Measurements from ENCODE around the gene DTX1. TPM values are rescaled to one million over a fixed set of nuclear protein-coding genes. Genes with fewer than 3 reads are reported as not detected.

DTX1 gene
- total and polyA plus RNA-seq, 2 of the 8 experiments (the other 6 are each of a cell fraction or from before 2014, with no cell fraction given): 4.7 to 6.9 TPM

DNA sequence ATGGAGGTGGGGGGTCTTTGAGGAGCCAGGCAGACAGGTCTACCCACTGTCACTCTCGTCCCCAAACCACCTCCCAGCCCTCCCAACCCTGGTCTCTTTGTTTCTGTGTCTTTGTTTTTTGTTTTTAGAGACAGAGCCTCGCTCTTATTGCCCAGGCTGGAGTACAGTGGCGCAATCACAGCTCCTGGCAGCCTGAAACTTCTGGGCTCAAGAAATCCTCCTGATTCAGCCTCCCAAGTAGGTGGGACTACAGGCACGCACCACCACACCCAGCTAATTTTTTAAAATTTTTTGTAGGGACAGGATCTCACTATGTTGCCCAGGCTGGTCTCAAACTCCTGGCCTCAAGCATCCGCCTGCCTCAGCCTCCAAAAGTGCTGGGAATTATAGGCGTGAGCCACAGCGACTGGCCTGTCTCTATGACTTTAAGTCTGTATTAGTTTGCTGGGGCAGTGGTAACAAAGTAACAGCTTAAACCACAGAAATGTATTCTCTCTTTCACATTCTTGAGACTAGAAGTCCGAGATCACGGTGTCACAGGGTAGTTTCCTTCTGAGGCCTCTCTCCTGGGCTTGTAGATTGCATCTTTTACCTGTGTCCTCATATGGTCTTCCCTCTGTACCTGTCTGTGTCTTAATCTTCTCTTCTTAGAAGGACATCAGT lies 26.1 kb downstream of the DTX1 start:
- FAIRE-seq (no peak), DNase-seq (ENCODE audit: low read depth in 1 of 2, low spot score in 2 of 2) (no peak)
- Histone ChIP-seq H3K18ac (ENCODE audit: extremely low read depth, low read length) (no peak overlapping the region), H2AFZ (ENCODE audit: low read length) (no peak overlapping the region), H2BK12ac (ENCODE audit: low read depth, low read length) (no peak overlapping the region), H4K5ac (ENCODE audit: insufficient read length, low read depth, low read length) (no peak overlapping the region), H3K79me2 (ENCODE audit: control insufficient read depth in 1 of 2, insufficient read depth in 2 of 2, low read length in 2 of 2) (no peaks in the 10 kb centered on the region), H4K8ac (ENCODE audit: extremely low read depth, insufficient read depth, low read length) (no peak overlapping the region), H2BK120ac (replicated peaks; ENCODE audit: low read depth, low read length) (no peak overlapping the region), H3K56ac (replicated peaks; ENCODE audit: insufficient read length, low read depth, low read length) (no peak overlapping the region), H2BK20ac (ENCODE audit: low read length) (no peak overlapping the region), H3K79me1 (ENCODE audit: low read depth, low read length) (no peaks in the 10 kb centered on the region), H4K91ac (replicated peaks; ENCODE audit: insufficient read length, low read length) (no peak overlapping the region), H3K36me3 (ENCODE audit: control insufficient read depth in 2 of 4, insufficient read depth in 4 of 4, low read length in 3 of 4) (no peaks in the 10 kb centered on the region), H3K9ac (replicated peaks in 1 of 4; ENCODE audit: extremely low read depth in 1 of 4, low read depth in 3 of 4, low read length in 3 of 4) (no peak overlapping the region), H3K9me3 (ENCODE audit: insufficient read depth in 2 of 2, low read depth in 1 of 2, low read length in 1 of 2) (no peaks in the 10 kb centered on the region), H2AK5ac (ENCODE audit: low read depth, low read length) (no peak overlapping the region), H3K4me1 (replicated peaks in 1 of 4; ENCODE audit: control insufficient read depth in 3 of 4, insufficient read depth in 4 of 4, low read length in 3 of 4) (peaks cover 0 to 8% (median 7%) of the 10 kb centered on the region in 4 experiments; a peak in 5 of 7 replicates), H4K20me1 (replicated peaks in 1 of 2; ENCODE audit: control insufficient read depth in 1 of 2, insufficient read depth in 2 of 2, low read length in 2 of 2) (peaks cover 0 to 2% of the 10 kb centered on the region in 2 experiments), H3K14ac (ENCODE audit: insufficient read length) (no peak overlapping the region), H3K4me3 (ENCODE audit: extremely low read depth in 1 of 4, insufficient read depth in 2 of 4, low read depth in 3 of 4, low read length in 4 of 4) (no peak overlapping the region), H2BK5ac (ENCODE audit: low read depth, low read length) (no peak overlapping the region), H3K27me3 (replicated peaks in 1 of 4; ENCODE audit: control insufficient read depth in 3 of 4, extremely low read depth in 1 of 4, insufficient read depth in 3 of 4, low read length in 3 of 4) (peaks cover 9 to 13% (median 11%) of the 10 kb centered on the region in 4 experiments), H3K23ac (ENCODE audit: insufficient read length) (no peak overlapping the region), H3K27ac (ENCODE audit: low read depth, low read length) (no peak overlapping the region), H2BK15ac (ENCODE audit: low read length) (no peak overlapping the region), H3K23me2 (ENCODE audit: low read depth, low read length) (peaks cover under 1% of the 10 kb centered on the region; the same call in 1 of the 2 replicates), H3K4me2 (ENCODE audit: insufficient read depth in 1 of 2, low read depth in 2 of 2, low read length in 2 of 2) (no peak overlapping the region), H3K4ac (replicated peaks; ENCODE audit: insufficient read length, low read depth, low read length) (no peak overlapping the region)
- CTCF ChIA-PET (ENCODE audit: partially characterized antibody): interaction anchor here (0.6 to 2.4 kb wide), 4 partner anchors 10 to 32 kb away, joined by 3 to 11 read pairs (median 6); no protein-coding TSS in a partner anchor
- POLR2A ChIA-PET (ENCODE audit: partially characterized antibody): interaction anchor here (1.3 kb wide), 1 partner anchor 15 kb away, joined by 6 read pairs; no protein-coding TSS in a partner anchor
- WGBS, 2 experiments (ENCODE audit: extremely low coverage in 1 of 2, insufficient coverage in 1 of 2, insufficient read length in 1 of 2, insufficient replicate concordance in 2 of 2, low coverage in 1 of 2, low lambda C conversion rate in 2 of 2, missing lambda C conversion rate in 1 of 2): 87% methylated on average over 9 of the region's 9 CpGs; no CpG with 5 or more reads in 1 of the 2 experiments
- no peak for TF ChIP-seq MAFK (IDR thresholded peaks at IDR 0.05; ENCODE audit: low read depth, low read length)
- TF ChIP-seq SIN3A (conservative IDR thresholded peaks at IDR 0.05 in 1 of 2, IDR thresholded peaks at IDR 0.05 in 1 of 2; ENCODE audit: low read depth in 1 of 2, low read length in 2 of 2): no peak
- TF ChIP-seq POLR2AphosphoS5 (IDR thresholded peaks at IDR 0.05; ENCODE audit: low read depth, low read length): no peak
- no peak for TF ChIP-seq KDM5A (IDR thresholded peaks at IDR 0.05; ENCODE audit: low read length)
- TF ChIP-seq EGR1 (IDR thresholded peaks at IDR 0.05; ENCODE audit: borderline replicate concordance, low read depth, low read length): no peak
- TF ChIP-seq BACH1 (IDR thresholded peaks at IDR 0.05; ENCODE audit: low read length): no peak
- no peak for TF ChIP-seq EP300 (IDR thresholded peaks at IDR 0.05; ENCODE audit: borderline replicate concordance in 1 of 2, low read depth in 2 of 2, low read length in 2 of 2)
